WTC11 (cell line): Measurements from ENCODE around the gene CLCA1. TPM values are rescaled to one million over a fixed set of nuclear protein-coding genes. Genes with fewer than 3 reads are reported as not detected.

Experiments
- ATAC-seq: fragments of 200-7000 bp; cut with Tn5 transposase; 2 replicates; pipeline ENCODE4 v1.10.0; 2021; ENCODE audit warnings: mild to moderate bottlenecking, moderate library complexity
- CTCF ChIA-PET: fragments of 300-600 bp; sonication (Branson Sonifier 250); formaldehyde crosslinking; loops from one replicate; lab custom pipeline; 2021; ENCODE audit warnings: antibody characterized with exemption; lab: Charles Lee
- POLR2A ChIA-PET: fragments of 350-600 bp; sonication (Branson Sonifier 250); formaldehyde crosslinking; loops from one replicate; lab custom pipeline; 2021; ENCODE audit warnings: antibody characterized with exemption; lab: Charles Lee
- DNase-seq: peaks from one replicate; pipeline ENCODE4 v3.0.0; 2021; ENCODE audit warnings: low spot score
- H3K27ac Mint-ChIP-seq: 2 replicates; pipeline ENCODE4 v1.8.0; 2021; ENCODE audit warnings: mixed read lengths
- H3K27me3 Mint-ChIP-seq: 2 replicates; pipeline ENCODE4 v1.8.0; 2021; ENCODE audit warnings: low read depth, mild to moderate bottlenecking, moderate library complexity, mixed read lengths
- H3K36me3 Mint-ChIP-seq: 2 replicates; pipeline ENCODE4 v1.8.0; 2021; ENCODE audit warnings: mixed read lengths
- H3K4me1 Mint-ChIP-seq: 2 replicates; pipeline ENCODE4 v1.8.0; 2022; ENCODE audit warnings: mixed read lengths
- H3K4me3 Mint-ChIP-seq: 2 replicates; pipeline ENCODE4 v1.8.0; 2021; ENCODE audit warnings: mild to moderate bottlenecking, moderate library complexity, mixed read lengths
- H3K9me3 Mint-ChIP-seq: 2 replicates; pipeline ENCODE4 v1.8.0; 2021; ENCODE audit warnings: mixed read lengths
- CREB1 ChIP-seq: sonication (generic); formaldehyde crosslinking; IDR thresholded peaks from 2 replicates; pipeline ENCODE4 v1.8.0; 2023; ENCODE audit warnings: mild to moderate bottlenecking, missing genetic modification reagents
- CREM ChIP-seq: sonication (generic); formaldehyde crosslinking; IDR thresholded peaks from 2 replicates; pipeline ENCODE4 v1.8.1; 2022; ENCODE audit warnings: mild to moderate bottlenecking, missing genetic modification reagents, moderate library complexity
- GTF2I ChIP-seq: fragments of 250-450 bp; sonication (Bioruptor Pico); conservative IDR thresholded peaks from 2 replicates; pipeline ENCODE4 v1.4.0; 2021; ENCODE audit warnings: mild to moderate bottlenecking
- IRF2 ChIP-seq: sonication (generic); formaldehyde crosslinking; IDR thresholded peaks from 2 replicates; pipeline ENCODE4 v1.8.0; 2022; ENCODE audit warnings: low read depth, missing genetic modification reagents, borderline replicate concordance
- NFATC4 ChIP-seq: fragments of 250-450 bp; sonication (Bioruptor Pico); IDR thresholded peaks from 2 replicates; pipeline ENCODE4 v1.9.0; 2021; ENCODE audit warnings: mild to moderate bottlenecking
- NR2C2 ChIP-seq: sonication (generic); formaldehyde crosslinking; IDR thresholded peaks from 2 replicates; pipeline ENCODE4 v1.8.0; 2022; ENCODE audit warnings: mild to moderate bottlenecking, missing genetic modification reagents
- SOX15 ChIP-seq: fragments of 250-450 bp; sonication (Bioruptor Pico); IDR thresholded peaks from 2 replicates; pipeline ENCODE4 v1.9.0; 2021; ENCODE audit warnings: mild to moderate bottlenecking
- TP53 ChIP-seq: sonication (generic); formaldehyde crosslinking; IDR thresholded peaks from 2 replicates; pipeline ENCODE4 v1.8.1; 2023; ENCODE audit warnings: mild to moderate bottlenecking, missing genetic modification reagents
- ZNF423 ChIP-seq: fragments of 250-450 bp; sonication (Bioruptor Pico); IDR thresholded peaks from 2 replicates; pipeline ENCODE4 v2.1.2; 2022; ENCODE audit warnings: mild to moderate bottlenecking, moderate library complexity
- ZNF671 ChIP-seq: fragments of 250-450 bp; sonication (Bioruptor Pico); IDR thresholded peaks from 2 replicates; pipeline ENCODE4 v1.8.0; 2021; ENCODE audit warnings: mild to moderate bottlenecking
- total RNA-seq: library from RNA; stranded (reverse); gene quantifications from 3 replicates; pipeline ENCODE4 v1.2.3, GENCODE V29; 2021
- TF ChIP-seq, protein P1 (sequence below): sonication (generic); formaldehyde crosslinking; IDR thresholded peaks from 2 replicates; pipeline ENCODE4 v1.8.1; 2023; ENCODE audit warnings: mild to moderate bottlenecking, missing genetic modification reagents, moderate library complexity
- TF ChIP-seq, protein P2 (sequence below): fragments of 250-450 bp; sonication (Bioruptor Pico); conservative IDR thresholded peaks from 2 replicates; pipeline ENCODE4 v1.9.0; 2021; ENCODE audit warnings: mild to moderate bottlenecking
- TF ChIP-seq, protein P3 (sequence below): sonication (generic); formaldehyde crosslinking; IDR thresholded peaks from 2 replicates; pipeline ENCODE4 v1.8.0; 2022; ENCODE audit warnings: mild to moderate bottlenecking, missing genetic modification reagents
- TF ChIP-seq, protein P4 (sequence below): sonication (generic); formaldehyde crosslinking; IDR thresholded peaks from 2 replicates; pipeline ENCODE4 v1.8.1; 2023; ENCODE audit warnings: mild to moderate bottlenecking, missing genetic modification reagents
- TF ChIP-seq, protein P5 (sequence below): sonication (generic); formaldehyde crosslinking; IDR thresholded peaks from 2 replicates; pipeline ENCODE4 v1.8.0; 2022; ENCODE audit warnings: mild to moderate bottlenecking, missing genetic modification reagents
- TF ChIP-seq, protein P6 (sequence below): sonication (generic); formaldehyde crosslinking; IDR thresholded peaks from 2 replicates; pipeline ENCODE4 v1.8.1; 2022; ENCODE audit warnings: mild to moderate bottlenecking, missing genetic modification reagents, moderate library complexity, borderline replicate concordance
- TF ChIP-seq, protein P7 (sequence below): fragments of 200-600 bp; IDR thresholded peaks from 2 replicates; pipeline ENCODE4 v1.8.0; 2022; ENCODE audit warnings: antibody characterized with exemption

Gene CLCA1
- total RNA-seq, 1 experiment from 2014 or later, result 0.11 TPM

DNA sequence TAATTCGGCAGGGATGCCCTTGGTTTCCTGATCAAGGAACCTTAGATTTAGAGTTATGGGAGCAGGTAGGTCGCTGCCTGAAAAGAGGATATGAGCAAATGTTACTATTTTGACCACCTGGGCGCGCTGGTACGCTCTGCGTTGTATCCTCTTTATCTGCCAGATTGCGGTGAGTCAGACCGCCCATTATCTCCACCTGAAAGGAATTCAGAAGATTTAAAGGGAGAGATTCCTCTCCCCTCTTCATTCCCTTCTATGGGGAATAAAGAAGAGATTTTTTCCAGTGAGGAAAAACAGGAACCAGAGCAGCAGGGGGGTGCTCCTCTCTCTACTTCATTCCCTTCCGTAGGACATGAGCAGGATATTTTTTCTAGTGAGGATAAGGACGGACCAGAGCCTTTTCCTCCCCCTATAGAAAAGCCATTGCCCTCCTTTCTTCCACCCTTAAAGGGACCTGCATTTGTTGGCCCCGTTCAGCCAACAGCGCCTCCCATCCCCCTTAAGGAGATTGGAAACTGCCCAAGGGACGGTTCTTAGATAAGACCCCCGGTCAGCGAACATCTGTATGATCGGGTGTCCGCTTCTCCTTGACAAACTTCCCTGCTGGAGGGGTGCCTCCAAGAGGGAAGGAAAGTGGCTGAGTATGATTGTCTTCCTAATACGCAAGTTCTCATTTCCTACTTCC is 34.1 kb downstream of the CLCA1 start:
- CTCF ChIA-PET, result interaction anchor here (1.2 to 2.8 kb wide), 5 partner anchors 13 to 123 kb away, joined by 3 to 10 read pairs (median 7); no protein-coding TSS in a partner anchor
- Mint-ChIP-seq H3K4me1 (peaks cover 41% of the 10 kb centered on the region), H3K27ac (peak overlapping the region; percentile 98), H3K27me3 (no peaks in the 10 kb centered on the region; the same call in 1 of the 2 replicates), H3K36me3 (no peaks in the 10 kb centered on the region), H3K9me3 (peaks cover 11% of the 10 kb centered on the region), H3K4me3 (peak overlapping the region; percentile 87)
- ATAC-seq, result peak; percentile 83
- TF ChIP-seq GTF2I (CRISPR knock-in tag) (no peak), ZNF423 (no peak), TP53 (no peak), SOX15 (CRISPR knock-in tag) (no peak), ZNF671 (no peak), CREB1 (CRISPR knock-in tag) (no peak), CREM (CRISPR knock-in tag) (no peak), NR2C2 (CRISPR knock-in tag) (no peak), IRF2 (CRISPR knock-in tag) (no peak), NFATC4 (CRISPR knock-in tag) (no peak)
- TF ChIP-seq, protein P1, sequence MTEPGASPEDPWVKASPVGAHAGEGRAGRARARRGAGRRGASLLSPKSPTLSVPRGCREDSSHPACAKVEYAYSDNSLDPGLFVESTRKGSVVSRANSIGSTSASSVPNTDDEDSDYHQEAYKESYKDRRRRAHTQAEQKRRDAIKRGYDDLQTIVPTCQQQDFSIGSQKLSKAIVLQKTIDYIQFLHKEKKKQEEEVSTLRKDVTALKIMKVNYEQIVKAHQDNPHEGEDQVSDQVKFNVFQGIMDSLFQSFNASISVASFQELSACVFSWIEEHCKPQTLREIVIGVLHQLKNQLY (CRISPR knock-in tag), result no peak
- TF ChIP-seq, protein P2, sequence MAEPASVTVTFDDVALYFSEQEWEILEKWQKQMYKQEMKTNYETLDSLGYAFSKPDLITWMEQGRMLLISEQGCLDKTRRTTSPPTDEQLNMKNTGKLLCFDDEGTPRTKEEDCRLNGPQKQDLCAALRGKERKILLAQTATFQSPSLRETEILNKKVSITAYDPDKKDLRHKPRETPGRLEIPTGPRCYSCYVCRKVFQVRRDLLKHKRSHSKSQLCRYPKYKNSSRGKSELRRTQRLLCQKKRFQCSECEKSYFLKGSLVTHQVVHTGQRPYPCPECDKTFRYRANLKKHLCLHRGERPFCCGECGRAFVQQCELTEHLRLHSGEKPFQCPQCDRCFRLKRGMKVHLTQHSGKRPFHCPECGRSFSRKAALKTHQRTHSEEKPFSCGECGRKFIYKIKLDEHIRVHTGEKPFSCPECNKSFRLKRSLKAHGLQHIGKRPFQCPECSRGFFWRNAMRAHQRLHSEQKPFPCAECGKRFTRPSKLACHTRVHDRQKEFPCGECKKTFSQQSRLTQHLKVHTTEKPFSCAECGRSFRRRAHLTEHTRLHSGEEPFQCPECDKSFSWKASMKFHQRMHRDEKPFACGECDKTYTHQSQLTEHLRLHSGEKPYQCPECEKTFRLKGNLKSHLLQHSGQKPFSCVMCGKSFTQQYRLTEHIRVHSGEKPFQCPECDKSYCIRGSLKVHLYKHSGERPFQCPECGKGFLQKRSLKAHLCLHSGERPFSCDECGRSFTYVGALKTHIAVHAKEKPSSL (CRISPR knock-in tag), result no peak
- TF ChIP-seq, protein P3, sequence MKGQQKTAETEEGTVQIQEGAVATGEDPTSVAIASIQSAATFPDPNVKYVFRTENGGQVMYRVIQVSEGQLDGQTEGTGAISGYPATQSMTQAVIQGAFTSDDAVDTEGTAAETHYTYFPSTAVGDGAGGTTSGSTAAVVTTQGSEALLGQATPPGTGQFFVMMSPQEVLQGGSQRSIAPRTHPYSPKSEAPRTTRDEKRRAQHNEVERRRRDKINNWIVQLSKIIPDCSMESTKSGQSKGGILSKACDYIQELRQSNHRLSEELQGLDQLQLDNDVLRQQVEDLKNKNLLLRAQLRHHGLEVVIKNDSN (CRISPR knock-in tag), result no peak
- TF ChIP-seq, protein P4, sequence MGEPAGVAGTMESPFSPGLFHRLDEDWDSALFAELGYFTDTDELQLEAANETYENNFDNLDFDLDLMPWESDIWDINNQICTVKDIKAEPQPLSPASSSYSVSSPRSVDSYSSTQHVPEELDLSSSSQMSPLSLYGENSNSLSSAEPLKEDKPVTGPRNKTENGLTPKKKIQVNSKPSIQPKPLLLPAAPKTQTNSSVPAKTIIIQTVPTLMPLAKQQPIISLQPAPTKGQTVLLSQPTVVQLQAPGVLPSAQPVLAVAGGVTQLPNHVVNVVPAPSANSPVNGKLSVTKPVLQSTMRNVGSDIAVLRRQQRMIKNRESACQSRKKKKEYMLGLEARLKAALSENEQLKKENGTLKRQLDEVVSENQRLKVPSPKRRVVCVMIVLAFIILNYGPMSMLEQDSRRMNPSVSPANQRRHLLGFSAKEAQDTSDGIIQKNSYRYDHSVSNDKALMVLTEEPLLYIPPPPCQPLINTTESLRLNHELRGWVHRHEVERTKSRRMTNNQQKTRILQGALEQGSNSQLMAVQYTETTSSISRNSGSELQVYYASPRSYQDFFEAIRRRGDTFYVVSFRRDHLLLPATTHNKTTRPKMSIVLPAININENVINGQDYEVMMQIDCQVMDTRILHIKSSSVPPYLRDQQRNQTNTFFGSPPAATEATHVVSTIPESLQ (CRISPR knock-in tag), result no peak
- TF ChIP-seq, protein P5, sequence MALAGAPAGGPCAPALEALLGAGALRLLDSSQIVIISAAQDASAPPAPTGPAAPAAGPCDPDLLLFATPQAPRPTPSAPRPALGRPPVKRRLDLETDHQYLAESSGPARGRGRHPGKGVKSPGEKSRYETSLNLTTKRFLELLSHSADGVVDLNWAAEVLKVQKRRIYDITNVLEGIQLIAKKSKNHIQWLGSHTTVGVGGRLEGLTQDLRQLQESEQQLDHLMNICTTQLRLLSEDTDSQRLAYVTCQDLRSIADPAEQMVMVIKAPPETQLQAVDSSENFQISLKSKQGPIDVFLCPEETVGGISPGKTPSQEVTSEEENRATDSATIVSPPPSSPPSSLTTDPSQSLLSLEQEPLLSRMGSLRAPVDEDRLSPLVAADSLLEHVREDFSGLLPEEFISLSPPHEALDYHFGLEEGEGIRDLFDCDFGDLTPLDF (CRISPR knock-in tag), result no peak
- TF ChIP-seq, protein P6, sequence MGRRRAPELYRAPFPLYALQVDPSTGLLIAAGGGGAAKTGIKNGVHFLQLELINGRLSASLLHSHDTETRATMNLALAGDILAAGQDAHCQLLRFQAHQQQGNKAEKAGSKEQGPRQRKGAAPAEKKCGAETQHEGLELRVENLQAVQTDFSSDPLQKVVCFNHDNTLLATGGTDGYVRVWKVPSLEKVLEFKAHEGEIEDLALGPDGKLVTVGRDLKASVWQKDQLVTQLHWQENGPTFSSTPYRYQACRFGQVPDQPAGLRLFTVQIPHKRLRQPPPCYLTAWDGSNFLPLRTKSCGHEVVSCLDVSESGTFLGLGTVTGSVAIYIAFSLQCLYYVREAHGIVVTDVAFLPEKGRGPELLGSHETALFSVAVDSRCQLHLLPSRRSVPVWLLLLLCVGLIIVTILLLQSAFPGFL, result no peak
- TF ChIP-seq, protein P7, sequence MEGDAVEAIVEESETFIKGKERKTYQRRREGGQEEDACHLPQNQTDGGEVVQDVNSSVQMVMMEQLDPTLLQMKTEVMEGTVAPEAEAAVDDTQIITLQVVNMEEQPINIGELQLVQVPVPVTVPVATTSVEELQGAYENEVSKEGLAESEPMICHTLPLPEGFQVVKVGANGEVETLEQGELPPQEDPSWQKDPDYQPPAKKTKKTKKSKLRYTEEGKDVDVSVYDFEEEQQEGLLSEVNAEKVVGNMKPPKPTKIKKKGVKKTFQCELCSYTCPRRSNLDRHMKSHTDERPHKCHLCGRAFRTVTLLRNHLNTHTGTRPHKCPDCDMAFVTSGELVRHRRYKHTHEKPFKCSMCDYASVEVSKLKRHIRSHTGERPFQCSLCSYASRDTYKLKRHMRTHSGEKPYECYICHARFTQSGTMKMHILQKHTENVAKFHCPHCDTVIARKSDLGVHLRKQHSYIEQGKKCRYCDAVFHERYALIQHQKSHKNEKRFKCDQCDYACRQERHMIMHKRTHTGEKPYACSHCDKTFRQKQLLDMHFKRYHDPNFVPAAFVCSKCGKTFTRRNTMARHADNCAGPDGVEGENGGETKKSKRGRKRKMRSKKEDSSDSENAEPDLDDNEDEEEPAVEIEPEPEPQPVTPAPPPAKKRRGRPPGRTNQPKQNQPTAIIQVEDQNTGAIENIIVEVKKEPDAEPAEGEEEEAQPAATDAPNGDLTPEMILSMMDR, result no peak
- POLR2A ChIA-PET, result no interaction called here
- peak; percentile 68 for DNase-seq
